NCI-H187 treated with DMSO at 0.1 percent for 48 hours (cell line): ENCODE data around the gene WSCD2.
A peak's percentile ranks its signal among the peaks of the same experiment; 100 is the strongest.

Source experiments
- DNase-seq: peaks from one replicate; lab custom pipeline; 2025; lab: John Stamatoyannopoulos, UW

WSCD2 gene

GRCh38 chr12:108166505-108166904 lies 37.4 kb downstream of the WSCD2 start:
- no peak for DNase-seq

- DNase-seq: no peak
Measured at GRCh38 chr12:108167974-108168373, 38.9 kb downstream of the WSCD2 start.

- DNase-seq: no peak
Measured at GRCh38 chr12:108169708-108170107, 40.6 kb downstream of the WSCD2 start.

GRCh38 chr12:108170164-108170563 lies 41.1 kb downstream of the WSCD2 start:
- no peak for DNase-seq

- no peak for DNase-seq
Measured at GRCh38 chr12:108172033-108172432, 42.9 kb downstream of the WSCD2 start.

GRCh38 chr12:108173160-108173559 lies 44.1 kb downstream of the WSCD2 start:
- DNase-seq: peak; percentile 49

GRCh38 chr12:108173892-108174291 lies 44.8 kb downstream of the WSCD2 start:
- no peak for DNase-seq

- no peak for DNase-seq
Measured at GRCh38 chr12:108174641-108175040, 45.6 kb downstream of the WSCD2 start.

GRCh38 chr12:108175310-108175709 lies 46.2 kb downstream of the WSCD2 start:
- no peak for DNase-seq

GRCh38 chr12:108176292-108176691 lies 47.2 kb downstream of the WSCD2 start:
- no peak for DNase-seq

- DNase-seq: no peak
Measured at GRCh38 chr12:108177131-108177530, 48.0 kb downstream of the WSCD2 start.

GRCh38 chr12:108179305-108179704 lies 50.2 kb downstream of the WSCD2 start:
- no peak for DNase-seq

GRCh38 chr12:108180255-108181094 lies 51.4 kb downstream of the WSCD2 start:
- no peak for DNase-seq

GRCh38 chr12:108181095-108181454 lies 52.0 kb downstream of the WSCD2 start:
- DNase-seq: no peak

- DNase-seq: peak; percentile 32
Measured at GRCh38 chr12:108182096-108182495, 53.0 kb downstream of the WSCD2 start.

- no peak for DNase-seq
Measured at GRCh38 chr12:108185002-108185401, 55.9 kb downstream of the WSCD2 start.

GRCh38 chr12:108187831-108188230 lies 58.7 kb downstream of the WSCD2 start:
- no peak for DNase-seq

GRCh38 chr12:108190529-108190928 lies 61.4 kb downstream of the WSCD2 start:
- peak; percentile 84 for DNase-seq

GRCh38 chr12:108191086-108191485 lies 62.0 kb downstream of the WSCD2 start:
- no peak for DNase-seq

GRCh38 chr12:108191938-108192337 lies 62.9 kb downstream of the WSCD2 start:
- peak; percentile 84 for DNase-seq

GRCh38 chr12:108193493-108193892 lies 64.4 kb downstream of the WSCD2 start:
- no peak for DNase-seq

- no peak for DNase-seq
Measured at GRCh38 chr12:108193917-108194316, 64.8 kb downstream of the WSCD2 start.

- DNase-seq: no peak
Measured at GRCh38 chr12:108194585-108194984, 65.5 kb downstream of the WSCD2 start.

- no peak for DNase-seq
Measured at GRCh38 chr12:108196319-108196718, 67.2 kb downstream of the WSCD2 start.
